Aorta (tissue), 5 donors: ENCODE measurements around the gene DACT1. TPM values are rescaled to one million over a fixed set of nuclear protein-coding genes. Genes with fewer than 3 reads are reported as not detected.

Experiments used
- ATAC-seq: fragments of 200-7000 bp; cut with Tn5 transposase; one replicate; pipeline ENCODE4 v1.9.1; 2022; ENCODE audit warnings: moderate library complexity; ENCODE audit not compliant: low FRiP score
- DNase-seq, 2 donors: peaks; one replicate each; pipeline ENCODE4 v3.0.0-alpha.2; 2020
- H3K27ac ChIP-seq, 2 donors: one replicate each; pipeline ENCODE4 v1.5.1; 2013; ENCODE audit warnings: low read length in 2 of 2, mild to moderate bottlenecking in 2 of 2, moderate library complexity in 2 of 2, control low read depth in 1 of 2, inconsistent platforms in 1 of 2, low read depth in 1 of 2
- H3K27me3 ChIP-seq, 2 donors: one replicate each; pipeline ENCODE4 v1.6.1; 2013; ENCODE audit warnings: control low read depth in 1 of 2, low read length in 1 of 2, mild to moderate bottlenecking in 1 of 2, moderate library complexity in 1 of 2; ENCODE audit not compliant: insufficient read depth in 2 of 2, control insufficient read depth in 1 of 2
- H3K36me3 ChIP-seq, 2 donors: one replicate each; pipeline ENCODE4 v1.6.1; 2013; ENCODE audit warnings: control low read depth in 1 of 2, low read length in 1 of 2, mild to moderate bottlenecking in 1 of 2; ENCODE audit not compliant: insufficient read depth in 2 of 2, control insufficient read depth in 1 of 2
- H3K4me1 ChIP-seq, 2 donors: one replicate each; pipeline ENCODE4 v1.6.1; 2013; ENCODE audit warnings: low read length in 2 of 2, control low read depth in 1 of 2, mild to moderate bottlenecking in 1 of 2, moderate library complexity in 1 of 2; ENCODE audit not compliant: insufficient read depth in 2 of 2, control insufficient read depth in 1 of 2
- H3K4me3 ChIP-seq, 2 donors: one replicate each; pipeline ENCODE4 v1.5.1; 2013; ENCODE audit warnings: low read length in 2 of 2, control low read depth in 1 of 2, mild to moderate bottlenecking in 1 of 2
- H3K9me3 ChIP-seq: one replicate; pipeline ENCODE4 v1.6.1; 2013; ENCODE audit warnings: mild to moderate bottlenecking, low read length; ENCODE audit not compliant: control insufficient read depth
- WGBS, 2 donors: extraction: QIAGEN DNeasy Blood & Tissue Kit; methylation state at CpG; one replicate each; pipeline ENCODE4 v1.1.7; 2013; 5-methylcytosine and 5-hydroxymethylcytosine counted together
- intact Hi-C, 2 donors: fragments of 100-400 bp; cut with DNase I; formaldehyde crosslinking; loops; one replicate each; pipeline versions ENCODE4 v1.14.2 to v1.15.0; 2022
- polyA plus RNA-seq, 2 donors: library from polyadenylated mRNA; stranded (reverse); fragments of 200-250 nt; gene quantifications; one replicate each; pipeline ENCODE4 v1.2.3, GENCODE V29; 2013
- total RNA-seq, 2 donors: library from RNA; stranded (reverse); fragmentation: NEBNext Ultra II Directional; extraction: Animal tissue kit (Norgen Biotek cat#: 25700); gene quantifications; one replicate each; pipeline ENCODE4 v1.2.1, GENCODE V29; 2021
- donor health status: healthy with polysubstance abuse.
- donor health status: Bipolar disorder and iron deficiency.
- donor health status: DM: no; HTN: no; CAD: no.
- donor health status: DM: no; HTN: no; CAD: no.
- donor health status: DM: yes; HTN: yes; CAD: no.

The DACT1 gene
- total and polyA plus RNA-seq, 4 donors: 7.5 to 43.6 (median 27.4) TPM

GRCh38 chr14:58605465-58605864 lies 32.3 kb upstream of the DACT1 start:
- no peak for ATAC-seq
- H3K27me3 ChIP-seq: no peaks in the 10 kb centered on the region
- H3K9me3 ChIP-seq: no peaks in the 10 kb centered on the region
- no peaks in the 10 kb centered on the region for H3K4me1 ChIP-seq
- H3K4me3 ChIP-seq: no peak overlapping the region
- no peak overlapping the region for H3K27ac ChIP-seq
- no peak for DNase-seq
- intact Hi-C loops: no loop called here
- H3K36me3 ChIP-seq: no peaks in the 10 kb centered on the region
- WGBS, 2 donors: 87 to 88% methylated on average over 4 of the region's 4 CpGs

- whole genome bisulfite sequencing, 2 donors: 61 to 67% methylated on average over 7 of the region's 7 CpGs
- no peak overlapping the region for H3K27ac ChIP-seq
- intact Hi-C loops: no loop called here
Measured at GRCh38 chr14:58607131-58607951, 30.4 kb upstream of the DACT1 start.

DNA sequence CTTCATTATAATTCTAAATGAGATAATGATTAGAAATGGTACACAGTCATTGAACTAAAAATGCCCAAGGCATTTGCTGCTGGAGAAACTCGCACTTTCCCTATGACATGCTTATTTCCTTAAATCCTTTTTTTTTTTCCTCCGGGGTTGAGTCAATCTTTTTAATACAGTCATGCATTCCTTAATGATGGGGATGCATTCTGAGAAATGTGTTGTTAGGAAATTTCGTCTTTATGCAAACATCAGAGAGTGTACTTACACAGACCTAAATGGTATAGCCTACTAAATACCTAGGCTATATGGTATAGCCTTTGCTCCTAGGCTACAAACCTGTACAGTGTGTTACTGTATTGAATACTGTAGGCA lies 29.8 kb upstream of the DACT1 start:
- Histone ChIP-seq H3K36me3 (no peaks in the 10 kb centered on the region), H3K9me3 (no peaks in the 10 kb centered on the region), H3K4me1 (no peaks in the 10 kb centered on the region), H3K4me3 (no peak overlapping the region), H3K27ac (no peak overlapping the region), H3K27me3 (no peaks in the 10 kb centered on the region)
- intact Hi-C loops: no loop called here
- WGBS, 2 donors: 30 to 38% methylated on average over 3 of the region's 3 CpGs
- ATAC-seq (no peak), DNase-seq (no peak)

More at GRCh38 chr14:58607131-58607951, 30.4 kb upstream of the DACT1 start:
- H3K4me3 ChIP-seq: no peak overlapping the region
- no peaks in the 10 kb centered on the region for H3K27me3 ChIP-seq
- no peaks in the 10 kb centered on the region for H3K9me3 ChIP-seq
- no peaks in the 10 kb centered on the region for H3K4me1 ChIP-seq
- H3K36me3 ChIP-seq: no peaks in the 10 kb centered on the region
- ATAC-seq (no peak), DNase-seq (no peak)

DNA sequence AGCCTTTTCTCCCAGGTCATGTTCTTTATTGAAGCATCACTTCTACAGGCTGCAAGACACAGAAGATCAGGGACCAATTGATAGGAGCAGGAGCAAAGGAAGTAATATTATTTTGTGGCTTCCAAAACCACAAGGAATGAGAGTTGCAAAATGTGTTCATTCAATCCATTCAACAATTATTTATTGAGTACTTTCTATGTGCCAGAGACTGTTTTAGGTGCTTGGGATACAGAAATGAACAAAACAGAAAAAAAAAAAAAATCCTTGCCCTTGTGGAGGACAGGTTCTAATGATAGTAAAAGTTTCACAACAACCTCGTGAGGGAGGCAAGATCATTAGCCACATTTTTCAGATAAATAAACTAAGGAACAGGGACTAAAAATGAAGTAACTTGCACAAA lies 20.1 kb upstream of the DACT1 start:
- H3K4me3 ChIP-seq: no peak overlapping the region
- intact Hi-C loops: no loop called here
- H3K9me3 ChIP-seq: no peaks in the 10 kb centered on the region
- WGBS, 2 donors: 45 to 48% methylated on average over 1 of the region's 1 CpG
- no peaks in the 10 kb centered on the region for H3K36me3 ChIP-seq
- no peak overlapping the region for H3K27ac ChIP-seq
- H3K4me1 ChIP-seq: no peaks in the 10 kb centered on the region
- no peak for DNase-seq
- ATAC-seq: no peak
- H3K27me3 ChIP-seq: no peaks in the 10 kb centered on the region

- 50 to 61% methylated on average over 2 of the region's 2 CpGs for WGBS, 2 donors
- Histone ChIP-seq H3K9me3 (no peaks in the 10 kb centered on the region), H3K4me1 (no peaks in the 10 kb centered on the region)
Measured at GRCh38 chr14:58620011-58620410, 17.8 kb upstream of the DACT1 start.

DNA sequence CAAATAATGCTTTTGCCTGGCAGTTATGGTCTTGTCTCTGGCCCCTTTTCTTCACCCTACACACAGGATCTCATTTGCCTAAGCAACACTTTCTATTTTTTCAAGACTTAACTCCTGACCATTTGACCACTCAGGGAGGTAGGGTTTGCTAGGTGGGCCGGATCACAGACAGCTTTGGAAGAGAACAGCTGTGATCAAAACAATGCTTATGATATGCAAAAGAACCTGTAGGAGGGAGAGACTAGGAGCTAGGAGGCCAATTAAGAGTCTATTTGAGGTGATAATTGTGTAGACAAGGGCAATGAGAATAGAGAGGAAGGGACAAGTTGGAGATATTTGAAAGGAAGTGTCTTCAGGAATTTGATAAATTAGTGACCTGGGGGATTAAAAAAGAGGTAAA lies 12.3 kb upstream of the DACT1 start:
- no peaks in the 10 kb centered on the region for H3K4me1 ChIP-seq
- no peaks in the 10 kb centered on the region for H3K9me3 ChIP-seq
- 95 to 96% methylated on average over 1 of the region's 1 CpG for WGBS, 2 donors
- no peak for DNase-seq
- intact Hi-C loops: no loop called here
- ATAC-seq: no peak
- no peaks in the 10 kb centered on the region for H3K36me3 ChIP-seq
- no peak overlapping the region for H3K4me3 ChIP-seq
- no peaks in the 10 kb centered on the region for H3K27me3 ChIP-seq
- no peak overlapping the region for H3K27ac ChIP-seq

More at GRCh38 chr14:58620011-58620410, 17.8 kb upstream of the DACT1 start:
- Histone ChIP-seq H3K4me3 (no peak overlapping the region), H3K27ac (no peak overlapping the region), H3K27me3 (no peaks in the 10 kb centered on the region), H3K36me3 (no peaks in the 10 kb centered on the region)
- DNase-seq (no peak), ATAC-seq (no peak)
- intact Hi-C loops: no loop called here

DNA sequence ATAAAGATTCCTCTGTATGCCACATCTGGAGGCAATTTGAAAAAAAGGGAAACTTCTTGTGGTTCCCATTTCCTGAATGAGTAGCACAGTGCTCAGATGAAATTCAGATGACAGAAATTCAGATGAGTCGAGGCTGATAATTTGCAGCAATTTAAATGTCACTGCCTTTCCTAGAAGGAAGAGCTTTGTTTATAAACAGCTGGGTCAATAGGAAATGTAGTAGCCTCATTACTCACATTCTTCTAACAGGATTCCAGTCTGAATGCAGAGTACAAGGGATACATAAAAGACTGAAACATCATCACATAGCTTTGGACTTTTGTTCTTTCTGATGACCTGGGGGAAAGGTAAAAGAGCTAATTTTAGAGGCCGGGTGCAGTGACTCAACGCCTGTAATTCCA lies 11.3 kb upstream of the DACT1 start:
- Histone ChIP-seq H3K36me3 (no peaks in the 10 kb centered on the region), H3K27ac (no peak overlapping the region), H3K27me3 (no peaks in the 10 kb centered on the region), H3K4me1 (no peaks in the 10 kb centered on the region), H3K9me3 (no peaks in the 10 kb centered on the region), H3K4me3 (no peak overlapping the region)
- no peak for DNase-seq
- 69 to 81% methylated on average over 3 of the region's 3 CpGs for WGBS, 2 donors
- intact Hi-C loops: no loop called here
- ATAC-seq: no peak

DNA sequence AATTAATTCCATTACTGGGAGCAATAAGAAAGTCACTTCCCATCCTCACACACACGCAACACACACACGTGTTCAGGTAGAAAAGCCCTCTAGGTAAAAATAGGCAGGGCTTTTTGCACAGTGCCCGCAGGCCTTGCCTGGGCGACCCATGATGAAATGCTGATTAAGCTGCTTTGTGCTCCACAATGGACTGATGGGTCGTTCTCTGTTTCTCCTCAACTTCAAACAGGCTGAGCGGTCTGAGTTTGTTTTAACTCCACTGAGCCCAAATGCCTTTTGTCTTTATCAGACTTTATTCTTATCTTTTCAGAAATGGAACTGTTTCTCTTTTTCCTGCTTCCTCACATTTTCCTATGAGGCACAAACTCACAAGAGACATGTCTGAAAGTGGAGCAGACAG lies 9.4 kb upstream of the DACT1 start:
- DNase-seq (no peak), ATAC-seq (no peak)
- WGBS, 2 donors: 47 to 55% methylated on average over 6 of the region's 6 CpGs
- Histone ChIP-seq H3K36me3 (no peaks in the 10 kb centered on the region), H3K4me3 (no peak overlapping the region), H3K4me1 (no peaks in the 10 kb centered on the region), H3K27me3 (no peaks in the 10 kb centered on the region), H3K9me3 (no peaks in the 10 kb centered on the region), H3K27ac (no peak overlapping the region)
- intact Hi-C loops: no loop called here

DNA sequence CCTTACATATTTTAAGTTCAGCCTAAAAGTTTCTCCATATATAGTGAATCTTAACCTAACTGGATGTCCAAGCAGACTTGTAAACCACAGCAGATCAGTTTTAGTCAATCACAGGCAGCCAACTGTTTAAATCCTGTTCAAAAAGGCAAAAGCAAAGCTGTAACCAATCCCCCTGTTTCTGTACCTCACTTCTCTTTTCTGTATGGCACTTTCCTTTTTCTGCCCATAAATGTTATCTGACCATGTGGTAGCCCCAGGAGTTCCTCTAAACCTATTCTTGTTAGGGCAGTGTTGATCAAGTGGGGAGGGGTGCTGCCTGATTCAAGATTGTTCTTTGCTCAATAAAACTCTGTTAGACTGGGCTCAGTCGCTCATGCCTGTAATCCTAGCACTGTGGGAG lies 8.5 kb upstream of the DACT1 start:
- no peak overlapping the region for H3K27ac ChIP-seq
- intact Hi-C loops: no loop called here
- no peaks in the 10 kb centered on the region for H3K27me3 ChIP-seq
- no peak overlapping the region for H3K4me3 ChIP-seq
- DNase-seq (no peak), ATAC-seq (no peak)
- 83 to 95% methylated on average over 1 of the region's 1 CpG for WGBS, 2 donors
- no peaks in the 10 kb centered on the region for H3K9me3 ChIP-seq
- H3K4me1 ChIP-seq: peaks cover 0 to 3% of the 10 kb centered on the region in 2 donors
- H3K36me3 ChIP-seq: no peaks in the 10 kb centered on the region
